Measurements from ENCODE around the gene GLI3.
A peak's percentile ranks its signal among the peaks of the same experiment; 100 is the strongest.

Gene GLI3

DNA sequence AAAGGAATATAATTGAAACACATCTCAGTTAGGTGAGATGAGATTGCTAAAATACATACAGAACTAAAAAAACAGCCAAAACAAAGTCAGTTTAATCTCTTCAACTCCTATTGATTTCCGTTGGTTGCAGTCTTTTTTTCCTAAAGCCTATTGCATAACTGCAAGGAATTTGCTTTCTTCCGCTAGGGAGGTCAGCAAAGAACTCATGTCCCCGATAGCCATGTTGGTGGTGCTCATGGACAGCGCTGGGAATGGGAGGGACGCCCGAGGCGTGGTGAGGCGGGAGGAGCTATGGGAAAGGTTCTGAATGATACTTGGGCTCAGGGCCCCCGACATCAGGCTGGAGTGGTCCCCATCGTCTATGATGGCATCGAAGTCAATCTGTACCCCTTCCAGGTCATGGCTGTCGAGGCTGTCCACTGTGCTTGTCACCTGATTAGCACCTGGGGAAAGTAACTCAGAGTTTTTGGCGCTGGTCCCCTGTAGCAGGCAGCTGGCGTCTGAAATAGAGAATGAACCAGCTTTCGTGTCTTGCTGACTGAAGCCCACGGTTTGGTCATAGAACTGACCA is 272.7 kb downstream of the GLI3 start:
- DNase-seq, result no peak

DNA sequence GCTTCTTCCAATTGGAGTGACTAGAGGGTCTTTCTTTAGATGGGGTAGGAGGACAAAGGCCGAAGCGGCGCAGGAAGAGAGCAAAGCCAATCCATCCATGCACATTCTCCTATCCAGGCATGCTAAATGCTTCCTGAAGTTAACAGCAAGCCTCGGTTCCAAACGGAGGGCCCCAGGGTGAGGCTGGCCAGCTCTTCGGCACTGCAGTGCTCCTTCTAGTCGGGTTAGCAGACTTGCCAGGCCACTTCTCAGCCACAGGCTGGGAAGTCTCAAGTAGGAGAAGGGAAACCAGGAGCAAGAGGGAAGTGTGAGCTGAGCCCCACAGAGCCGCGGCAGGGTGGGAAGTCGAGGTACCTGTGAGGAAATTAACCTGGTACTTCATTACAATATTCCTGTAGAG is 280.3 kb downstream of the GLI3 start:
- DNase-seq, result no peak

DNA sequence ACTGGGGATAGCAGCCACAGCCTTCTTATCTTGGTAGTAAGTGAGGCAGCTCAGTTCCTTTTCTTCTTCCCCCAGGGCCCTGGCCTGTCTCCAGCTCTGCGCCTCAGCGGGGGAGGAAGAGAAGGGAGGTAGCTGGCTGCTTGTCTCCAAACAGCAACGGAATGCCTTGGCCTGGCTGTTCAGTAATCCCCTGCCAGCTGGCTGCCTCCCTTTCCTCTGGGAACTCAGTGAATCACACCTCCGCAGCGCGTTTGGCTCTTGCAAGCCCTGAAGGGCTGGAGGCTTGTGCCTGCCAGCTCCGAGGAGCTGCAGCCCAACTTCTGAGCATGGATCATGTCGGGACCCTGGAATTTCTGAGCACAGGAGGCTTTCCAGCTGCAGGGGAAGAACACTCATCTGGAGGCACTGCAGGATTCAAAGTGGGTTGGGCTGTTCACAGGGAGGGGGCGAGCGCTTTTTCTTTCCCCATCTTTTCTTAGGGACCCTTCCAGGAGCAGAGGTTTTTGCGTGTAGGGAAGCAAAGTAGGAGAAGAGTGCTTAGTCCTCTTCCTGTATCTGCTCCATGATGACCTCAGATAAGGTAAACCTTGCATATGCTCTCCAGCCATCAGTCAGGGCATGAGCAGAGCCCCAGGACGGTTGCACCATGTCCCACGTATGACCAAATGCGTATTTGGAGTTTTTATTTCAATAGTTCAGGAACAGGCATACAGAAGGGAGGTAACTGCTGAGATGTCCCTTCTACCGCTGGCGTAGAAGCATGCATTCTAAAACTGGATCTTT is 280.9 kb downstream of the GLI3 start:
- peak; percentile 74 to 84 (median 78) for DNase-seq

DNA sequence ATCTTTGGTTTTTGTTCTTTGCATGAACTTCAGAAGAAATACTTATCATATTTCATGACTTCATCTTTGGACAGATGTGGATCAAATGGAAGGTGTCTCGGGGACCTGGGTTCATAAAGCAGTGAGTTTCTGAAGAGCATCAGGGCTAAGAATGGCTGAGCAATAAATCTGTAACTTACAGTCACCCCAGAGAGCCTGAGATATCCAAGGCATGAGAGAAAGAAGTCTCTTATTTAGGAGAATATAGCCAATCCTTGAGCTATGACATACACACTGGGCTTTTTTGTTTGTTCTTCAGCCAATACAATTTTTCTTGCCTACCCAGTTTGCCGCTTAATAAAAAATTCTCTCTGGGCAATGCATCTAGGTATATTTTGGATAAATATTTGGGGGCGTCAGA is 281.6 kb downstream of the GLI3 start:
- DNase-seq, result no peak

DNA sequence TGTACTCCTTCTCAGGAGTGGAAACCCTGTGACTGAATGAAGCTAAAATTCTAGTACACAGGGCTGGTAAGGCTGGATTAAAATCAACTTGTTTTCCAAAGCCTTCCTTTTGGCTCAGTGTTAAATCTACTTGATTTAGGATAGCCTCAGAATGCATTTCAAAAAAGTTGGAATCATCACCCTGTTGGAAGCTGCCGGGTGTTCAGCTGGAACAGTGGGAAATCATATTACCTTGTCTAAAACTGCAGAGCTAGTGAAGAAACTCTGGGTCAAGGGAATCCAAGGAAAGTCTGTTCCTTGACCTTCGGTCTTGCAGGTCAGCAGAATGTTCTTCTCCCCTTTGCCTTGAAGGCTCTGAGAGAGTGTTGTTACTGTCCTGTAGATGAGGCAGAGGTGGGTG is 282.0 kb downstream of the GLI3 start:
- no peak for DNase-seq

DNA sequence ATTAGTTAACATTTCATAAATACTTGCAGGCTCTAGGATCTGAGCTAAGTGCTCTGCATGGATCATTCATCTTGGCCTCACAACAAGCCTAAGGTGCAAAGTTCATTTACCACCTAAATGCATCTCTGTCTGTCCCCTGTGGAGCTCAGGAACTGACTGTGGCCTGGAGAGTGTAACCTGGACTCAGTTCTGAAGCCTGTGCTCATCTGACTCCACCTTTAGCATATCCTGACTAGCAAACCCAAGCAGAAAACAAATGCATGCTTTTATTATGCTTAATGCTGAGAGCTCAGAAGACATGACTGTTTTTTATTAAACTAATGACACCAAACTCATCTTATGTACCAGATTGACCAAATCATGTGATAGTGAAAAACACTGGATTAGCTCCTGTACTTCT is 288.5 kb downstream of the GLI3 start:
- DNase-seq, result no peak

DNA sequence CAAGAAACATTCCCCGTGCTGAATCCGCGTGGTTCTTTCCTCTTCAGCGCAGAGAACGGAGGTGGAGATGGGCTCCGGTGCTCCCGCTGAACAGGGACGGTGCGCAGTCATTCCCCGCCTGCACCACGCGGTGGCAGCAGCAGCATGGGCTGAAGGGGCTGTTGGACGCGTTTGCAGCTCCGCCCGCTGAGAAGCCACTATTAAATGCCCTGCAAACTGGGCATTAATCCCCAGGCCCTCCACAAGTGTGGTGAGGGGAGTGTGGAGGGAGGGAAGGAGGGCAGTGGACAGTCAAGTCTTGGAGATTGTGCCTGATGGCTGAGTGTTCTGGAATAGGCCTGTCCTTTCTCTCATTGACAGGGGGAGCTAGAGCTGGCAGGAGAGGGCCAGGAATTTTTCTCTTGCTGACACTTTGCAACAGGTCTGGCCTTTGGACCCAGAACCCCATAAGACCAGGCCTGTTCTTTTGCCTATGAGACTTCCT is 293.9 kb downstream of the GLI3 start:
- DNase-seq, result peak; percentile 74 to 86 (median 85)

DNA sequence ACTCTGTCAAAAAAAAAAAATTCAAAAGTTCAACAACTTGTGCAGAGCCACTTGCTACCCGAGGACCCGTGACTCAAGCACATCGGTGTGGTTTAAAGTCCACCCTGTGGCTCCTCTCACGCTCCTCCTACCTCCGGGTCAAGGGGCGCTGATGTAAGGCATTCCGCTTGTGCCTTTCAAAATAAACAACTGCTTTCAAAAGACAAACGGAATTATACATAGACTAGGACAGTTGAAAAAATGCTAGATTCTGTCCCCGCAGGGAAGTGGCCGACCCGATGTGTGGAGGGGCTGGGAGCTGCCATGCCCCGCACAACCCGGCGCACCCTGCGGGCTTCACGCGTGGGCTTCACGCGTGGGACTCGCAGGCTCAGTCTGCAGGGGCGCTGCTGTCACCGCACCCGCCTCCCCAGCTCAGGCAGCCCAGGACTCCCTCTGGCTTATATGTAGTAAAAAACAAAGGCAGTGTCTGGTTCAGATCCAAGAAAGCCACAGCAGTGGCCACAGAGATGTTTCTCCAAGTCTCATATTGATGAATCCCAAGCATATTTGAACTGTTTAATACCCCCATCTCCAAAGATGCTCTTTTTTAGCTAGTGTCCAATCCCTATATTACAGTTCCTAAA is 294.4 kb downstream of the GLI3 start:
- DNase-seq, result no peak

DNA sequence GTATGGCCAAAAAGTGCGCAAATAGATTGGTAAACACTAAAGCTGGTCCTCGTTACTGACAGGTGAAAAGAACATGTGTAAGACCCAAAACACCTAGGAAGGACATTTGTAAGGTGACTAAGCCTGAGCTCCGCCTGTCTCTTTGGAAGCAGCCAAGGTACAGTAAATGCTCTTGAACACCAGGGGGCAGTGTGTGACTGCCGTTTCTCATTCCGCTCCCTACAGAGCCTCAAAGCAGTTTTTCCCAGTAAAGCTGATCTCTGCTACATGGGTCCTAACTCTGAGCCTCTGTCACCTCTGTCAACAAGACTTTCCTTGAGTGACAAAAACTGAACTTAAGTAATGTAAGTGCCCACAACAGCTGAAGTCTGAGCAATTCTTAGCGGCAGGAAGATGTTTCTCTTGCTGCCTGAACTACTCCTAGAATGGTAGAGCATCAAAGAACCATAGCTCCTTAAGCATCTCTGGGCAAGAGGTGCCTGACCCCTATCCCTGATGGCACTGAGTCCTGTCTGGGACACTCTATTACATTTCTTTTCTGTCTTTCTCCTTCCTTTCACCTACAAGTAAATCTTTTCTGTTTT is 296.2 kb downstream of the GLI3 start:
- DNase-seq, result peak; percentile 75 to 85 (median 82)

DNA sequence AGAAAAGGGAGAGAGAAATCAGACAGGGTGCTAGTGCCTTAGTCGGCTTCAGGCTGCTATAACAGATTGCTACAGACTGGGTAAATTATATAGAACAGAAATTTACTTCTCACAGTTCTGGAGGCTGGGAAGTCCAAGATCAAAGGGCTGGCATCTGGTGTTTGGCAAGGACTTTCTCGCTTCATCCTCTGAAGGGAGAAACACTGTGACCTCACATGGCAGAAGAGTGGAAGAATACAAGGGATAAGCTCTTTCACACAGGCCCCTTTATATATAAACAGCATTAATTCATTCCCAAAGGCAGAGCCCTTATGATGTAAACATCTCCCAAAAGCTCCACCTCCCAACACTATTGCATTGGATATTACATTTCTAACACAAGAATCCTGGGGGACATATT is 298.6 kb downstream of the GLI3 start:
- no peak for DNase-seq

DNA sequence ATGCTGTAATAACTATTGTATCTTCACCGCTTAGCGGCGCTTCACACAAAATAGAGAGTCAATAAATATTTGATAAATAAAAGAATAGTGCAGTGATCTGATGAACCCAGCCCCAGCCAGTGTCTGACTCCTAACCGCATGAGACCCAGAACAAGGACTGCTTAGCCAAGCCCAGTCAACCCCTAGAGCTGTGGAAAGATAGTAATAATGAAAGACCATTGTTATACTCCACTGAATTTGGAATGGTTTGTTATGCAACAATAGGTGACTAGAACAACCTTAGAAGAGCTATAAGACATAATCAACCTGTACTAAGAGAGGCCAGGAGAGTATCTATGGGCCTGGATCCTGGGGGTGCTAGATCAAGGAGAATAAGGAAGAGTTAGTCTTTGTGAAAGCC is 303.6 kb downstream of the GLI3 start:
- no peak for DNase-seq

DNA sequence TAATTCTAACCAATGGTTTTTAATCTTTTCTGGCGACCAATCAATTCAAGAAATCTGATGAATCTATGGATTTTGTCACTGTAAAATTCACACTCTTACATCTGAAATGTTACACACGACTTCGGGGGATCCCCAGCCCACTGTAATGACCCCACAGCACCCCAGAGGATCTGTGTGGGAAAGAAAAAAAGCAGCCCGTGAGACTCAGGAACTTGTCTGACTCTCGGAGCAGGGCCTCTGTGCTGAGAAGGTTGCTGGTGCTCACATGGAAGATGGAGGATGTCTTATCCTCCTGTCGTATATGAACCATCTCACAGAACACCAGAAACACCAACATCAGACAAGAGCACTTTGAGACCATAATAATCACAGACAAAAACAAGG is 305.8 kb downstream of the GLI3 start:
- no peak for DNase-seq

DNA sequence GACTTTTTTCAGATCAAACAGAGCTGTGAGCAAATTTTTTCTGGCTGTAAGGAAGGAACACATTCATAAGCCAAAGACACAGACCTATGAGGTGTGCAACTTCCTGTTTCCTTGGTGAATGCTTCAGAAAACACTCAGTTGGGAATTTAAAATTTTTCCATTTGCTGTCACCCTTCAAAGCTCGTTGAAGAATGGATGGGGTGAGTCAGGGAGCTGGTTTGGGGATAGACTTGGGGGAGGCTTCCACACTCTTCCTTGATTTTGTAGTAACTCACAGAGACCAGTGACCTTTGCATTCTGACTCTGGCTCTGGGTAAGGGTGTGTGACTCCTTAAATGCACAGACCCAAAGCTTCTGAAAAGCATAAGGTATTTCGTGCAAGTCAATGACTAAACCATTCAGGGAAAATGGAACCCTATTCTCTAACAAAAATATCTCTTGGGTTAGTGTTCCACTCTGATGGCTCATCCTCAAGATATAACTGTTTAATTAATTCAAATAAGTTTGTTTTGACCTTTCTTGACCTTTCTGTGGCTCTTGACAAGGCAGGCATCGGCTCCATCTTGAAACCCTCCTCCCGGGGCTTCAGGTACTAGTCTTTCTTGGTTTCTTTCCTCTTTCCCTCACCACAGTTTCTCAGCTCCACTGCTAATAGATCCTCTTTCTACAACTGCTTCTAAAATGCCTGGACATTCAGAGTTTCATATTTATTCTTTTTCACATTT is 306.3 kb downstream of the GLI3 start:
- no peak for DNase-seq

DNA sequence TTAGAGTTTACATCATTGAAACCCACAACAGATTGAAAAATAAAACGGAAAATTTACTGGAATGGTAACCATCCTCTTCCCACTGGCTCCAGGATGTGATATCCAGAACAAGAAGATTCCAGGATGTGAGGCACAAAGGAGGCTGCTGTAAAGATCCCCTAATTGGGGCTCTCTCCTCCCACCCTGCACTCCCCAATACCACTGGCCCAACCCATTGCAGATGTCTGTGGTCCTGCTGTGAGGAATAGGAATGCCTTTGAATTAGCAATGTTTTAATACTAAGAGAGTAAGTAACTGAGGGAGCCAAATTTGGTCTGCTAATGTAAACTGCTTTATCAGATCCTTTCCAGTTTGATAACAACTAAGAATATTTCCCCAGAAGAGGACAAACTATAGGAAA is 308.2 kb downstream of the GLI3 start:
- no peak for DNase-seq

DNA sequence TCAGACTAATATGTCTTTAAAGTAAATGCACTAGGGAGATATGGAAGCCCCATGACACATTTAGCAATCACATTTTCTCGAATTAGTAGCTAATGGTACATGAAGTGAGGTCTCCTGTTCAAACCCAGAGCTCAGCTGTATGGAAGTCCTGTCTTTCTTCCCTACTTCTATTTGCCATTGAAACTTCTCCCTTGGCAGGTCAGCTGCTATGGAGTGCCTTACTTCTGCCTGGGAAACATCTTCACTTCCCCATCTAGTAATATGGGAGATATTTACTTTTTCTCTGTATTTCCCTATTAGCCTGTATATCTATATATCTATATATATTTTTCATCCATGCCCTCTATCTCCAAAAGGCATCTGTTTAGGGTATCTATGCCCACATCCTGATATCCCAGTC is 308.8 kb downstream of the GLI3 start:
- DNase-seq, result peak; percentile 28 to 62 (median 47)

DNA sequence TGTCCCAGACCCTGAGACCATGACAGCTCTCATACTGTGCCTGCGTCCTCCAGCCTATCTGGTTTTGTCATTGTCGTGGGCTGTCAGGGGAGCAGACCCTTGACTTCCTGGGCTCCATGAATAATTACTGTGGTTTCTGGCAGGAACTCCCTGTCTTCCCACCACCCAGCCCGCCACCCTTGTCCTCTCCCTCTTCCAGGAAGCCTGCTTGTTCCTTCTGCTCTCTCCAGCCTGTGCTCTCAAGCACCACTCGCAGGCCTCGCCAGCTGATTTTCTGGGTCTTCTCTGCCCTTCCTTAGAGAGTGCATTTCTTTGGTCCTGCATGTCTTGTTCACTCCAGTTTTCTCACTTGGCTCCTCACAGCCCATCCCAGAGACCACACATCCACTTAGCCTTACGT is 309.6 kb downstream of the GLI3 start:
- no peak for DNase-seq

DNA sequence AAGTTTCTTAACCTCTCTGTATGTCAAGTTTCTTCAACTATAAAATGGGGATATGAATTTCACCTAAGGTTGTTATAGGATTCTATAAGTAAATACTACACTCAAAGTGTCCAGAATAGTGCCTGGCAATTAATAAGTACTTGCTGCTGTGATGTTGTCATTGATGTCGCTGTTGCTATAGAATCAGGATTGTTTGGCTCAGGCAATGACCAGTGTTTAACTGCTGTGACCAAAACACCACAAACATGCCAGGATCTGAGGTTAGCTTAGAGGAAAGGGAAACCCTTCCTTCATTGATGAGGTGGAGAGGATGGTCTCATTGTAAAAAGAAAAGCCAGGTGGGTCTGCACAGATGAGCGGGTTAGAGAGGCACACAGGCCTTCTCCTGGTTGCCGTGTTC is 311.1 kb downstream of the GLI3 start:
- no peak for DNase-seq

DNA sequence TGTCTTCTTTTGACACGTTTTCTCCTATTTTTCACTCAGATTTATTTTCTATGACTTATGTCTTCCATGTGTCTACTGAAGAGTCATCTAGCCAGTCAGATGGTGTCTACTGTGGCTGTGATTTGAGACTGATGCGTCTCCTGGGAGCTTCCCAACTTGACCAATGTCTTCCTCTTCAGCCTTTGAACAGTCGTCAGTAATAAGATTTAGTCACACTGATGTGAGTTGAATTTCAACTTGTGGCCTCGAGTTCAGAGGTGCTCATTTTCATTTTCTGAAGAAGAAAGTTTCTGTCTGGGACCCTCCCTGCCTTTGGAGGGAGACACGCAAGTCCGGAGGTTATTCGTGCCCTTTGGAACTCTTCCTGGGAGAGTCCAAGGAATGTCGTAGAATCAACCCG is 312.2 kb downstream of the GLI3 start:
- no peak for DNase-seq

DNA sequence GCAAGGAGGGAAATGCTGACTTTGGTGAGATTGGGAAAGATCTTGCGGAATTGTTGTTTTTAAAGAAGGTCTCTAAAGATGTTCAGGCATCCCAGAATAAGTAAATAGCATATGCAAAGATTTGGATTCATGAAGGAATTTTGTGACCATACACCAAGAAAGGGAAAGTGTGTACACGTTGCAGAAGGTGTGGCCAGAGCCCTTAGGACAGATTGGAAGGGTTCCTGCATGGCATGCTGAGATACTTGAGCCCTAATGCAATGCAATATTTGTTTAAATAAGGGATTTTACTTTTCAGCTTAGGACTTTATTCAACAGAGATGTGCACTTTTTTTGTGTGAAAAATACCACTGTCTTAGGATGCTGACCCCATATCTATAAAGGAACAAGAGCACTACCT is 314.6 kb downstream of the GLI3 start:
- no peak for DNase-seq

DNA sequence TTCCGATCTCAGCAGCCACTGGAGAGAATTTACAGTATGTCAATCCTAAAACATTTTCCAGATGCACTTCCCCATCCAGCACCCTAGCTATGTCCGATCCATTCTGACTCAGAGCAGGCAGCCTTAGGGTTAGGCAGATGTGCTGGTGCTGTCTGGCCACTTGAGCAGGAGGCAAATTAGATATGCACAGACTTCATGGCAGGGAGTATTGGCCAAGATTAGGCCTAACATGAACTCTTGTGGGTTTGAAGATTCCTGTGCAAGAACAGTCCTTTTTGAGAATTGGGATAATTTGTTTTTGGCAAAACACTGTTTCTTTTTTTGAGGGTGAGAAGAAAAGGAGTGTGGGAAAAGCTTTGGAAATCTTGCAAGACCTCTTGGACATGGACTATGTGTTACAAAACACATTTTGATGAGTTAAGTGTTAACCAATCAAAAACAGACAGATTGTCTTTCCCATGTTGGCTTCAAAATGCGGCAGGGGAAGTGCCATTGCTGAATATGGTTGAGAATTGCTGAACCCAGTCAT is 315.5 kb downstream of the GLI3 start:
- peak in 2 of 4 experiments; percentile 26 to 34 for DNase-seq

DNA sequence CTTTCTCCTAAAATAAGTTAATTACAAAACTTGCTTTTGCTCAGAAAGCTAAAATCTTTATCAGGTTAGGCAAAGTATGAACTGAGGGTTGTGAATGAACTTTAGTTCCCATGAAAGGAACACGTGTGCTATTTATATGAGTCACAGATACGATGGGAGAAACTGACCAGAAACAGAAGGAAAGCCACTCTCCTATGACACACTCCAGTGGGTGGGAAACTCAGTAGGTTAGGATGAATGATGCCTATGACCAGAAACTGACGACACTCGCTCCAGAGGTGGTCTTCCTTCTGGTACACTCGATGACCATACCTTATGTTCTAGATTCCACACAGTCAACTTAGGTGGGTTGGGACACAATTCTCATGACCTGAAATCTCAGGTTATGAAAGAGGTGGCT is 318.4 kb downstream of the GLI3 start:
- DNase-seq, result peak in 1 of 4 experiments; percentile 8

DNA sequence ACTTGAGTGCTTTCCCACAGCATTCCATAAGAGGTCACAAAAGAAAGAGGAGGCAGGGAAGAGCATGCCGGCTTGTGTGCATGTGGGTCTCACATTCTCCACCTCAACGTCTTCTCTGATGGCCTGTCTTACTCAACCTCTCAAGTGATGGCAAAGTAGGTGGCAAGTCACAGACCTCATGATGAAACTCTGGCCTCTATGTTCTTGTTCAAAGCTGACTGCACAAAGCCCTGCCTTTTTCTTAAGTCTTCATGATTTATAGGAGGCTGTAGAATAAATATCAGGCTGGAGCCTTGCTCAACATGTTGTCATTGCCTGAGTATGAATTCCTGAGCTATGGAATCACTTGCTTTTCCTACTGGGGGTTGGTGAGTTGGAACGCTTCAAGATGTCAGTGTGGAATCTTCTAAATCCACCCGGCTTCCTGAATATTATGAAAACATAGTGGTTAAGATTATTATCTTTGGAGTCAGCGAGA is 320.5 kb downstream of the GLI3 start:
- peak in 1 of 4 experiments; percentile 3 for DNase-seq

DNA sequence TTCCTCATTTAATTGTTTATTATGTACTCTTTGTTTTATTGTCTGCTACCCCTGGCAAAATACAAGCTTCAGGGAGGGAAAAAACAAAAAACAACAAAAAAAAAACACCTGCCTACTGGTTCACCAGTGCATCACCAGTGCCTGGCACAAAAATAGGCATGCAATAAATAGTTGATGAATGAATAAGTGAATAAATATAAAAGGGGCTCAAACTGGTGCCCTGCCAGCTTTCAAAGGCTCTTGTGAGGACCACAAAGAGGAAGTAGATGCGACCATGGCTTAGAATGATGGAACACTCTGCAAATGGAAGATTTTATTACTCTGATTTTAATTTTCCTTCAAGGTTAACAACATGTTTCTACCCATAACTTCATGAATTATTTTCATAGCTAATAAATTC is 321.1 kb downstream of the GLI3 start:
- DNase-seq, result peak in 1 of 4 experiments; percentile 5

Data from suppressor macrophage (primary cell).